Suprapubic skin (tissue), 4 donors: ENCODE measurements around the gene SPTBN5. TPM values are rescaled to one million over a fixed set of nuclear protein-coding genes. Genes with fewer than 3 reads are reported as not detected.

Experiments used
- DNase-seq, 2 donors: peaks; one replicate each; pipeline ENCODE4 v3.0.0-alpha.2; 2019; ENCODE audit warnings: low spot score in 2 of 2
- H3K27ac ChIP-seq: fragments of 200-600 bp; sonication (generic); one replicate; pipeline ENCODE4 v1.5.1; 2019
- H3K27me3 ChIP-seq: fragments of 200-600 bp; sonication (generic); one replicate; pipeline ENCODE4 v1.5.1; 2019
- H3K36me3 ChIP-seq: fragments of 200-600 bp; sonication (generic); one replicate; pipeline ENCODE4 v1.5.1; 2019
- H3K4me1 ChIP-seq: fragments of 200-600 bp; sonication (generic); one replicate; pipeline ENCODE4 v1.5.1; 2019
- H3K4me3 ChIP-seq: fragments of 200-600 bp; sonication (generic); one replicate; pipeline ENCODE4 v1.5.1; 2019; ENCODE audit warnings: mild to moderate bottlenecking
- H3K9me3 ChIP-seq: fragments of 200-600 bp; sonication (generic); one replicate; pipeline ENCODE4 v1.5.1; 2019
- CTCF ChIP-seq, 2 donors: fragments of 200-600 bp in 1 of 2; fragments of 450-650 bp in 1 of 2; sonication (generic) in 1 of 2; IDR thresholded peaks; one replicate each; pipeline ENCODE4 v1.5.1; 2016 to 2019; ENCODE audit warnings: antibody characterized with exemption in 2 of 2, mild to moderate bottlenecking in 1 of 2, moderate library complexity in 1 of 2
- EP300 ChIP-seq: sonication (generic); formaldehyde crosslinking; IDR thresholded peaks from one replicate; pipeline ENCODE4 v1.6.1; 2017; ENCODE audit warnings: antibody characterized with exemption
- POLR2A ChIP-seq, 2 donors: fragments of 450-650 bp; IDR thresholded peaks; one replicate each; pipeline ENCODE4 v1.6.1; 2017; ENCODE audit warnings: antibody characterized with exemption in 2 of 2, mild to moderate bottlenecking in 2 of 2, moderate library complexity in 2 of 2
- POLR2AphosphoS5 ChIP-seq, 3 donors: sonication (generic); formaldehyde crosslinking; IDR thresholded peaks; one replicate each; pipeline ENCODE4 v1.6.1; 2017; ENCODE audit warnings: antibody characterized with exemption in 3 of 3
- WGBS: methylation state at CpG from one replicate; pipeline ENCODE4 v1.1.5; 2018; 5-methylcytosine and 5-hydroxymethylcytosine counted together
- total RNA-seq, 4 donors: library from RNA; depleted of rRNA; stranded (reverse); fragments of >200 nt; gene quantifications; one replicate each; pipeline ENCODE4 v1.1.0, GENCODE V29; 2016

SPTBN5 gene
- total RNA-seq, 4 donors from 2014 or later, result 1.3 to 3.4 (median 2.8) TPM

GRCh38 chr15:41880156-41880877 is 13.5 kb downstream of the SPTBN5 start:
- WGBS, result 85% methylated on average over 5 of the region's 10 CpGs
- no peak for DNase-seq
- Histone ChIP-seq H3K4me3 (no peak overlapping the region), H3K36me3 (no peaks in the 10 kb centered on the region), H3K27ac (no peak overlapping the region), H3K4me1 (peaks cover 43% of the 10 kb centered on the region), H3K27me3 (peaks cover 9% of the 10 kb centered on the region), H3K9me3 (no peaks in the 10 kb centered on the region)
- TF ChIP-seq CTCF (IDR thresholded peaks at IDR 0.05), result no peak
- no peak for TF ChIP-seq POLR2A (IDR thresholded peaks at IDR 0.05)

- peaks cover 43% of the 10 kb centered on the region for H3K4me1 ChIP-seq
- H3K27me3 ChIP-seq, result peaks cover 9% of the 10 kb centered on the region
- WGBS, result 82% methylated on average over 8 of the region's 10 CpGs
Observed at GRCh38 chr15:41879321-41879845, 14.5 kb downstream of the SPTBN5 start.

GRCh38 chr15:41878355-41878699 is 15.5 kb downstream of the SPTBN5 start:
- TF ChIP-seq CTCF (IDR thresholded peaks at IDR 0.05) (no peak), POLR2A (IDR thresholded peaks at IDR 0.05) (no peak), EP300 (no peak), POLR2AphosphoS5 (IDR thresholded peaks at IDR 0.05) (no peak)
- Histone ChIP-seq H3K4me1 (peaks cover 43% of the 10 kb centered on the region), H3K4me3 (no peak overlapping the region), H3K27ac (no peak overlapping the region), H3K9me3 (no peaks in the 10 kb centered on the region), H3K36me3 (no peaks in the 10 kb centered on the region), H3K27me3 (peaks cover 9% of the 10 kb centered on the region)
- WGBS, result 80% methylated on average over 5 of the region's 10 CpGs
- DNase-seq, result no peak

More at GRCh38 chr15:41879321-41879845, 14.5 kb downstream of the SPTBN5 start:
- Histone ChIP-seq H3K4me3 (no peak overlapping the region), H3K9me3 (no peaks in the 10 kb centered on the region), H3K27ac (no peak overlapping the region), H3K36me3 (no peaks in the 10 kb centered on the region)
- no peak for DNase-seq
- TF ChIP-seq POLR2A (IDR thresholded peaks at IDR 0.05), result no peak
- no peak for TF ChIP-seq CTCF (IDR thresholded peaks at IDR 0.05)
- TF ChIP-seq POLR2AphosphoS5 (IDR thresholded peaks at IDR 0.05), result no peak
- no peak for TF ChIP-seq EP300

GRCh38 chr15:41877631-41878354 is 16.1 kb downstream of the SPTBN5 start:
- no peaks in the 10 kb centered on the region for H3K36me3 ChIP-seq
- peaks cover 41% of the 10 kb centered on the region for H3K4me1 ChIP-seq
- no peak for DNase-seq
- H3K27me3 ChIP-seq, result peaks cover 9% of the 10 kb centered on the region
- H3K27ac ChIP-seq, result no peak overlapping the region
- TF ChIP-seq CTCF (IDR thresholded peaks at IDR 0.05), result no peak
- no peak for TF ChIP-seq POLR2AphosphoS5 (IDR thresholded peaks at IDR 0.05)
- TF ChIP-seq POLR2A (IDR thresholded peaks at IDR 0.05), result no peak
- no peak for TF ChIP-seq EP300
- no peaks in the 10 kb centered on the region for H3K9me3 ChIP-seq
- no peak overlapping the region for H3K4me3 ChIP-seq
- 80% methylated on average over 8 of the region's 13 CpGs for WGBS

- DNase-seq, result no peak
- peaks cover 9% of the 10 kb centered on the region for H3K27me3 ChIP-seq
- 64% methylated on average over 7 of the region's 12 CpGs for WGBS
- no peaks in the 10 kb centered on the region for H3K36me3 ChIP-seq
- no peak overlapping the region for H3K27ac ChIP-seq
- peaks cover 30% of the 10 kb centered on the region for H3K4me1 ChIP-seq
- TF ChIP-seq CTCF (IDR thresholded peaks at IDR 0.05), result no peak
- no peaks in the 10 kb centered on the region for H3K9me3 ChIP-seq
- no peak overlapping the region for H3K4me3 ChIP-seq
Observed at GRCh38 chr15:41876689-41877088, 17.2 kb downstream of the SPTBN5 start.
